Activated naive CD4-positive, alpha-beta T cell treated with Interleukin-2 at 50 U/mL for 16 hours (primary cell): Measurements from ENCODE around the gene IDH3G.

Experiments used
- DNase-seq: peaks from one replicate; pipeline ENCODE4 v3.0.0-alpha.2; 2020

The IDH3G gene

DNA sequence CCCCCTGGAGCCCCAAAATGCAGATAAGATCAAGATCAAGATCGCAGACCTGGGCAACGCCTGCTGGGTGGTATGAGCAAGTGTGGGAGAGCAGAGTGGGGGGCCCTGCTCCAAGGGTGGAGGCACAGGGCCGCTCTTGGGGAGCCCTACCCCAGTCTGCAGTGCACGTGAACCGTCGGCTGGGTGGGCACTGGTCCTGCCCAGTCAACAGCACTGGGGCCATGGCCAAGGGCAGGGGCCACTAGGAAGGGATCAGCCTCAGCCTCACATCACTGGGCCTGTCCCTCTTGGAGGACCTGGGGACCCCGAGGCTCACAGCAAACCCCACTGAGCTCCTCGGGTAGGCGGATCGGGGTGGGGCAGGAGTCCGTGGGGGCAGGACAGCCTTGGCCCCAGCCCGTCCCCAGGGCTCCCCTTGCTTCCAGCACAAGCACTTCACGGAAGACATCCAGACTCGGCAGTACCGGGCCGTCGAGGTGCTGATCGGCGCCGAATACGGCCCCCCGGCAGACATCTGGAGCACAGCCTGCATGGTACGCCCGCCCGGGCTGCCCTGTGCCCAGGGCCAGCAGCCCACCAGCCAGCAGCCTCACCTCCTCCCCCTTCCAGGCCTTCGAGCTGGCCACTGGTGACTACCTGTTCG is 9.7 kb downstream of the IDH3G start:
- no peak for DNase-seq

GRCh38 chrX:153783378-153784013 is 10.7 kb downstream of the IDH3G start:
- DNase-seq = no peak

DNA sequence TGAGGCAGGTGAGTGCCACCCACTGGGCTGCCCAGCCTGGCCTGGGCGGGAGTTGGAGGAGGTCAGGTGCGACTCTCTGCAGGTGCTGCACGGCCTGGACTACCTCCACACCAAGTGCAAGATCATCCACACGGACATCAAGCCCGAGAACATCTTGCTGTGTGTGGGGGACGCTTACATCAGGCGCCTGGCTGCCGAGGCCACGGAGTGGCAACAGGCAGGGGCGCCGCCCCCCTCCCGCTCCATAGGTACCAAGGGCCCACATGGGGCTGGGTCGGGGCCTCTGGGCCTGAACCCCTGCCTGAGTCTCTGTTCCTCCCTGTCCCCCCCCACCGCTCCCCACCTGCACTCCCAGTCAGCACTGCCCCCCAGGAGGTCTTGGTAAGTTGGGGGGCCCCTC is 11.3 kb downstream of the IDH3G start:
- no peak for DNase-seq

GRCh38 chrX:153782313-153782712 is 11.9 kb downstream of the IDH3G start:
- DNase-seq = no peak

DNA sequence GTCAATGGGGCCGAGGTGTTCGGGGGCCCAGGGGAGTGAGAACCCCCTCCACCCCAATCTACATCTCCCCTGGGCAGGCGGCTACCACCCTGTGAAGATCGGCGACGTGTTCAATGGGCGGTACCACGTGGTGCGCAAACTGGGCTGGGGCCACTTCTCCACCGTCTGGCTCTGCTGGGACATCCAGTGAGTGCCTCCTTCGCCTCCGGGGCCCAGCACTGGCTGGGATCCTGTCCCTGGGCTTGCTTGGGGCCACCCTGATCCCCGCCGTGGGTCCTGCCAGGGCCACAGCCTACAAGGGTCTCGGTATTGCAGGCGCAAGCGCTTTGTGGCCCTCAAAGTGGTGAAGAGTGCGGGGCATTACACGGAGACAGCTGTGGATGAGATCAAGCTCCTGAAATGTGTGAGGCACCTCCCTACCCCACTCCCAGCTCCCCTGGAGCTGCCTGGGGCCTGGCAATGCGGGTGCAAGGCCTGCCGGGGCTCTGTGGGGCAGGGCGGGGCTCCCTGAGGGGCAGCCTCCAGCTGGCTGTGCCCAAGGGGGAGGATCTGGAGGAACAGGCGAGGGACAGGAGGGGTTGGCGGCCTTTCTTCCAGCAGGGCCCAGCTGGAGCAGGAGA is 12.6 kb downstream of the IDH3G start:
- DNase-seq = no peak

DNA sequence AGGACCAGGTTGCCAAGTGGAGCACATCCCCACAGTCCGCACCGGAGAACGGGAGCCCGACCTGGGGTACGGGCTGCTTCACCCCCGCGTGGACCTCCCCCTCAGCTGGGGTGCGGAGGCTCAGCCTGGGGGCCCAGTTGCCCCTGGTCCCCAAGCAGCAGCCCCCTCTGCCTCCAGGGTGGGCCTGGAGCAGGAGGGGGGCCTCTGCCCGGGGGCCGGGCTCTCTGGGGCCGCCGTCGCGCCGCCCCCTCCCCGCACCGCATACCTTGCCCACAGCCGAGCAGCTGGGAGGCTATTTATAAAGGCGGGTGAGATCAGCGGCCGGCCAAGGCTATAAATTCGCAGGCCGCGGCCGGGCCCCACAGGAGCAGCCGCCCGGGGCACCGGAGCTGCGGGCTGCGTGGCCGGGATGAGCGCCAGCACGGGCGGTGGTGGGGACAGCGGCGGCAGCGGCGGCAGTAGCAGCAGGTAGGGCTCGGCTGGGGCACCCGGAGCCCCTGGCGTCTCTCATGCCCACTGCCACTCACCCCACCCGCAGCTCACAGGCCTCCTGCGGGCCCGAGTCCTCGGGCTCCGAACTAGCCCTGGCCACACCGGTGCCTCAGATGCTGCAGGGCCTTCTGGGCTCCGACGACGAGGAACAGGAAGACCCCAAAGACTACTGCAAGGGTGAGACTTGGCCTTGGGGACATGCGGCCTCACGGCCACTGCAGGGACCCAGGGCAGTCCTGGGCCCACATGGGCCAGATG is 13.3 kb downstream of the IDH3G start, which contains the start of gene SRPK3:
TSS of gene SRPK3 (plus strand) at position 364 of the 750 bp plus-strand sequence. CDS start at position 410, 46 bp downstream.
- no peak for DNase-seq

DNA sequence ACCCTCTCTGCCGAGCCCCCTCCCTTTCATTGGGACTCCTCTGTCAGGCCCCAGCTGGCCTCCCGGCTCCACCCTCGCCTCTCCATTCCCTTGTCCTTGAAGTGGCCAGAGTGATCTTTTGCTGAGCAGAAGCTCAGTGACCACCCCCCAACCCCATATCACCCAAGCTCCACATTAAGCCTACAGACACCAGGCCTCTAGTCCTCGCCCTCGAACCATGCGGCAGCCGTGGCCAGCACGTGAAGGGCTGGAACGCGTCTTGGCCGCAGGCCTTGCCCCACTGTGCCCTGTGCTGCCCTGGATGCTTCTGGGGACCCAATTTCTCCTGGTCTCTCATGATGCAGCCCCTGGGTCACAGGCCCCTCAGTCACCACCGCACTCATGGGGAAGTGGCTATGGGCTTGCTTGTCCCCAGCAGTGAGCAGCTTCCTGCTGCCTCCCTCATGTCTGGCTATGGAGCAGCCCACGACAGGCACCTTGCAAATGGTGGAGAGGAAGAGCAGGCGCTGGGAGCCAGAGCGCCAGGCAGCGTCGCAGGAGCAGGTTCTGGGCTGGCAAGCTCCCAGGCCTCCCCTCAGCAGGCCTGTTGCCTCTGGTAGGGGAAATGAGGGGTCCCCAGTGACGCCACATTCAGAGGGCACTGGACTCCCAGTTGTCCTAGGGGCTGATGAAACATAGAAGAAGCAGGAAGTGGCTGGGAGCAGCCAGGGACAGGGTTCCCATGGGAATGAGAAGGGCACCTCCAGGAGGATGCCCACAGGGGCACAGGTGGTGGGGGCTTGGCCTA is 14.1 kb downstream of the IDH3G start:
- DNase-seq = no peak

GRCh38 chrX:153778684-153779101 is 15.5 kb downstream of the IDH3G start:
- DNase-seq = no peak

- DNase-seq = no peak
These were observed 16.0 kb downstream of the IDH3G start for GRCh38 chrX:153778181-153778580.

DNA sequence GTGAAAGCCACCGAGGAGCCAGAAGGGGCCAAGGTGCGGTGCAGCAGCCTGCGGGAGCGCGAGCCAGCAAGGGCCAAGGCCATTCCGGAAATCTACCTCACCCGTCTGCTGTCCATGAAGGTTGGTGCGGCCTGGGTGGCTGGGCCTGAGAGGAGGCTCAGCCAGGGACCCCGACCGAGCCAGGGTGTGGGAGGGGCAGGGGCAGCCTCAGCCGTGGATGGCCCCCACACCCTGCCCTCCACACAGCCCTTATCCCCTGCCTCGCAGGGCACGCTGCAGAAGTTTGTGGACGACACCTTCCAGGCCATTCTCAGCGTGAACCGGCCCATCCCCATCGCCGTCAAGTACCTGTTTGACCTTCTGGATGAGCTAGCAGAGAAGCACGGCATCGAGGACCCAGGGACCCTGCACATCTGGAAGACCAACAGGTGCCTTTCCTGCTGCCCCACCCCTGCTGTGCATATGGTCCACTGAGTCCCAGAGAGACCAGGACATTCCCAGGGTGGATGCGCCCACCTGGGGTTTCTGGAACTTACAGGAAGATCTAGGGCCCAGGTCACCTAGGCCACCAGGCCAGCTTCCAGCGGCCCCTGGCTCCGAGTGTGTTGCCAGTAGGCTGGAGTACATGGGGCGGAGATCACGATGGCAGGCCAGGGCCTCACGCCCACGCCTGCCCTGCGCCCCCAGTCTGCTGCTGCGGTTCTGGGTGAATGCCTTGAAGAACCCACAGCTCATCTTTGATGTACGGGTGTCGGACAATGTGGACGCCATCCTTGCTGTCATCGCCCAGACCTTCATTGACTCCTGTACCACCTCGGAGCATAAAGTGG is 16.7 kb downstream of the IDH3G start:
- no peak for DNase-seq

GRCh38 chrX:153776611-153777045 is 17.5 kb downstream of the IDH3G start:
- no peak for DNase-seq

DNA sequence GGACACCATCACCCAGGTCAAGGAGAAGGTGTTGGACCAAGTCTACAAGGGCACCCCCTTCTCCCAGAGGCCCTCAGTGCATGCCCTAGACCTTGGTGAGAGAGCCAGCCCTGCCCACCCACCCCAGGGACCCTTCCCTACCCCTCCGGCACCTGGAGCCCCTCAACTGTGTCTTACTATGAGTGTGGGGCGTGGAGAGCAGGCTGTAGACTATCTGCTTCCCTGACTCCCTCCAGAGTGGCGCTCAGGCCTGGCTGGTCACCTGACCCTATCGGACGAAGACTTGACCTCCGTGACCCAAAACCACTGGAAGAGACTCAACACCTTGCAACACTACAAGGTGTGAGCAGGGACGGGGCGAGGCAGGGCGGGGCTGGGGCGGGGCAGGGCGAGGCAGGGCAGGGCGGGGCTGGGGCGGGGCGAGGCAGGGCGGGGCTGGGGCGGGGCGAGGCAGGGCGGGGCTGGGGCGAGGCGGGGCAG is 18.0 kb downstream of the IDH3G start:
- no peak for DNase-seq

DNA sequence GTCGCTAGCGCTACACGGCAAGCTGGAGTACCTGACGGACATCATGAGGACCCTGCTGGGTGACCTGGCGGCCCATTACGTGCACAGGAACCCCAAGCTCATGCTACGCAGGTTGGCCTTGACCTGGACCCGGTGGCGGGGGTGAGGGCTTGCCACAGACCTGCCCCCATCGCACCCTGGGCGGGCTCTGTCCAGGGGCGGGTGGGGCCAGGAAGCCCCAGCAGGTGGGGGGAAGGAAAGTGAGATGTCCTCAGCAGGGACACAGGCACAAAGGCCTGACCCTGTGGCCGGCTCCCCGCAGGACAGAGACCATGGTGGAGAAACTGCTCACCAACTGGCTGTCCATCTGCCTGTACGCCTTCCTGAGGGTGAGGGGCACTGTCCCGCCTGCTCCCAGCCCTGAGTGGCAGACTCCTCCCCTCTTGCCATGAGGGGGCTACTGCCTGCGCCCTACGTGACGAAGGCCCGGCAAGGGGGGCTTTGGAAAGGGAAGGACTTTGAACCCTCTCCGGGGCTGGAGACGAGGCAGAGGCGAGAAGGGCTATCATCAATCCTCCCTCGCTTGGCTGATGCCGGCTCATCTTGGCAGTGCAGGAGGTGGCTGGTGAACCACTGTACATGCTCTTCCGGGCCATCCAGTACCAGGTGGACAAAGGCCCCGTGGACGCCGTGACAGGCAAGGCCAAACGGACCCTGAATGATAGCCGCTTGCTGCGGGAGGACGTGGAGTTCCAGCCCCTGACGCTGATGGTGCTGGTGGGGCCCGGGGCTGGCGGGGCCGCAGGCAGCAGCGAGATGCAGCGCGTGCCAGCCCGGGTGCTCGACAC is 18.7 kb downstream of the IDH3G start:
- DNase-seq = no peak

DNA sequence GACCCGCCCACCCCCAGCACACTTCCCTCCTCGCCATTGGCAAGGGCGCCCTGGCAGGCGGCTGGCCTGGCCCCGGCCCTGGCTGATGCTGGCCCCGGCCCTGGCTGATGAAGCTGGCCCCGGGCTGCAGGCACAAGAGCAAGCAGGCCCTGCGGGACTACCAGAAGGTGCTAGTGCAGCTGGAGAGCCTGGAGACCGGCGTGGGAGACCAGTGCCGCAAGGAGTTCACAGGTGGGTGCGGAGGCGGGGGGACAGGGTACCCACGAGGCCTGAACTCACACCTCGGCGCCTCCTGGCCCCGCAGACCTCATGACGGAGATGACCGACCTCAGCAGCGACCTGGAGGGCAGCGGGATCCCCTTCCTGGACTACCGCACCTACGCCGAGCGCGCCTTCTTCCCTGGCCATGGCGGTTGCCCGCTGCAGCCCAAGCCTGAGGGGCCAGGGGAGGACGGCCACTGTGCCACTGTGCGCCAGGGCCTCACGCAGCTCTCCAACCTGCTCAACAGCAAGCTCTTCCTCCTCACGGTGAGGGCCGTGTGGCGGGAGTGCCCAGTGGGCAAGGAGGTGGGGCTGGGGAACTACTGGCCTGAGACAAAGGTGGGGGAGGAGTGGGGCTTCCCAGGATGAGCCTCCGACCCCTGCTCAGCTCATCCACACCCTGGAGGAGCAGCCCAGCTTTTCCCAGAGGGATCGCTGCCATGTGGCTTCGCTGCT is 19.4 kb downstream of the IDH3G start:
- DNase-seq = no peak

- DNase-seq = no peak
These were observed 20.2 kb downstream of the IDH3G start for GRCh38 chrX:153773741-153774575.

- no peak for DNase-seq
These were observed 21.0 kb downstream of the IDH3G start for GRCh38 chrX:153773218-153773611.

- no peak for DNase-seq
These were observed 21.6 kb downstream of the IDH3G start for GRCh38 chrX:153772316-153773217.
